ENCODE data around the gene PPP1R3F.
A peak's percentile ranks its signal among the peaks of the same experiment; 100 is the strongest.

PPP1R3F gene

DNA sequence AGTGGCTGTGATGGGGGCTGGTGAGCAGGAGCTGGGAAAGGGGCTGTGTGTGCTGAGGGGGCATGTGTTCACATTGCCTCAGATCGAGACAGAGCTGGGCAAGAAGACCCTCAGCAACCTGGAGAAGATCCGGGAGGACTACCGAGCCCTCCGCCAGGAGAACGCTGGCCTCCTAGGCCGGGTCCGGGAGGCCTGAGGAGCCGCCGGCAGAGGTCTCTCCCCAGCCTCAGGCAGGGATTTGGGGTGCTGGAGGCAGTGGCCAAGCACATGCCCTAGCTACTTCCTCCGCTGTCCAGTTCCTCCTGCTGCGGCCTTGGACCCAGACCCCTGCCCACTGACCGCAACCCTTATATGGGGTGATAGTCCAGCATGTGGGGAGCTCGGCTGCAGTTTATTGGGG lies 19.5 kb upstream of the PPP1R3F start:
- no peak for DNase-seq

DNA sequence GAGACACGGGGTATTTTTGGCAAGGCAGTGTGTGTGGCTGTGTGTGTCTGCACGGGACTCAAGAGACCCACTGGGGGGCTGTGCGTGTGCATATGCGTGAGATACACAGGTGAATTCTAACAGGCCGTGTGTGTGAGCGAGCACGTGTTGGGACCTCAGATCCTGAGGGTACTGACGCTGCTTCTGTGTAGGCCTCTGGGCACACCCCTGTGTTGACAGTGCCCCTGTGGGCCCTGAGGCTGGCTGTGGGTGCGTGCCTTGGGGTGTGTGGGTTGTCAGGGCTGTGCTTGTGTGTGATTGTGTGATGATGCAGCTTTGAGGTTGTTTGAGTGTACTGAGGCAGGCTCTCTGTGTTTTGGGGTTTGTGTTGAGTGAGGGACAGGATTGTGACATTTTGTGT lies 19.0 kb upstream of the PPP1R3F start:
- no peak for DNase-seq

DNA sequence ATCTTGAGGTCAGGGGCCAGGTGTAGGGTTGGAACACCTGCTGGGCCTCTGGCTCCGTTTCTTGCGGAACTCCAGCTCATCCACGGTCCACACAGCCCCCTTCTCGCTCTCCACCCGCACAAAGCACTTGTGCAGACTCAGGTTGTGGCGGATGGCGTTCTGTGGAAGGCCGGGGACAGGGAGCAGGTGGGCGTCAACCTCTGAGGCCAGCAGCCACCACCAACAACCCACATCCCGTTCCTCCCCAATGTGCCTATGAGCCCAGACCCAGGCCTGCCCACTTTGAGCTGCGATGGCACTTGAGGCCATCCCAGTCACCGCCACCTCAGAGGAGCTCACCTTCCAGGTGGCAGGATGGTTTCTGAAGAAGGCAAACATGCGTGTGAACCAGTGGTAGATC lies 18.3 kb upstream of the PPP1R3F start:
- DNase-seq = no peak

DNA sequence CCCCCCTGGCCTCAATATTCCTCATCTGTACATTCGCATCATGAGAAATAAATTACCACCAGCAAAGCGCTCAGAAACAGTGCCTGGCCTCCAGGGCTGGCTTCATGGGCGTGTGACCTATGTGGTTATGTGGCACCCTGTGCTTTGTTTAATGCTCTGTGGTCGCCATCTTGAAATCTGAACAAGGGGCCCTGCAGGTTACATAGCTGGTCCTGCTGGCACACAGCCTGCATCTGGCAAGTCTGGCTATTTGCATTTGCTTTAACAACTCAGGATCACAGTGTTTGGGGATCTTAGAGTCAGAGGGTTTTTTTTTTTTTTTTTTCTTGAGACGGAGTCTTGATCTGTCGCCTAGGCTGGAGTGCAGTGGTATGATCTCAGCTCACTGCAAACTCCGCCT lies 15.0 kb upstream of the PPP1R3F start:
- no peak for DNase-seq

DNA sequence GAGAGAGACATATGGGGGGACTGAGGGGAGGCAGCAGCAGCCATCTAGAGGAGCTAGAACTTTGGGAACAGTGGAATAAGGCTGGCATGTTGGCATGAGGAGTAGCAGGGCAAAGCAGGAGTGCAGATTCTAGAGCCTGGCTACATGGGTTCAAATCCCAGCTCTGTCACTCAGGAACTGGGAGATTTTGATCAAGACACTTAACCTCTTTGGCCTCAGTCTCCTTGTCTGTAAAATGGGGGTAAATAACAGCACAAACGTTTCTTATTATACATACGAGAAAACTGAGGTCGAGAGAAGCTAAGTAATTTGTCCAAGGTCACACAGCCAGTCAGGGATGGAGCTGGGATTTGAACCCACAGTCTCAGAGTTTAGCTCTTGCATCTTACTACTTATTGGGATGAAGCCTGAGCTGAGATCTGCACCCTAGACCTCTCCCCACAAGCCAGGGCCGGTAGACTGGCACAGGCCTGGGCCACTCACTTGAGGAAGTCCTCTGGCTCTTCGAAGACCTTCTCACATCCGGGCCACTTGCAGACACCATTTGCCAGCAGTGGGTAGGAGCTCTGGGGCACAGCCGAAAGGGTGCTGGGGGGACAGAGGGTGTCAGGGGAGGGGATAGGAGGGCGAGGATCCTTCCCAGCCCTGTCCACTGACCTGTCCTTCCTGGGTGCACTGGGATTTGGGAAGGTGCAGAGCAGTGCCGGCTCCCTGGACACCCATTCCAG lies 13.2 kb upstream of the PPP1R3F start:
- no peak for DNase-seq

DNA sequence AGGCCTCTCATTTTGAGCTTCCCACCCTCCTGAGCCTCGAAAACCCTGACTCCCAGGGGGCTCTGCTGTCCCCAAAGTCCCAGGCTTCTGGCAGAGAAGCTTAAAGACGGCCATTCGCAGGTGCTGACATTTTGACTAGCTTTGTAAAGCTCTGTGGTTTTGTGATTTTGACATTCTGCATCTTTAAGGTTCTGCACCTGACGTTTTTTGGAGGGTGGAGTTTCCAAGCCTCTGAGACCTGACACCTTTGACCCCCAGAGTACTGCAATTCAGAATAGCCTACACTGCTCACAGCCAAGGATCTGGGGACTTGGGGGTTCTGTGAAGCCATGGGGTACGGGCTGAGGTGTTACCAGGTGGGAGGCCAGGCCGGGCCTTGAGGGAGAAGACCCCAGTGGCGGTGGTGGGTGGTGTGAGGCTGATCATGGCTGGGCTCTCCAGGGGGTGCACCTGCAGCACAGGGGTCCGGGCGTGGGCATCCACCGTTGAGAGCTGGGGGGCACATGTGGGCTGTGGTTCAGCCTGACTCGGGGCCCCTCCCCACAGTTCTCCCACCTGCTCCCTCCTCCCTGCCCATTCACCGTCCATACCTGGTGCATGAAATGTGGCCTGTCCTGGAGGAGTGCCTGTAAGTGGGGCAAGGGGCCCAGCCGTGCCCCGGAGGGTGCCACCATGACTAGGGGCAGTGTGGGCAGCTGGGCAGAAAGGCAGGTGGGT lies 12.4 kb upstream of the PPP1R3F start:
- no peak for DNase-seq

DNA sequence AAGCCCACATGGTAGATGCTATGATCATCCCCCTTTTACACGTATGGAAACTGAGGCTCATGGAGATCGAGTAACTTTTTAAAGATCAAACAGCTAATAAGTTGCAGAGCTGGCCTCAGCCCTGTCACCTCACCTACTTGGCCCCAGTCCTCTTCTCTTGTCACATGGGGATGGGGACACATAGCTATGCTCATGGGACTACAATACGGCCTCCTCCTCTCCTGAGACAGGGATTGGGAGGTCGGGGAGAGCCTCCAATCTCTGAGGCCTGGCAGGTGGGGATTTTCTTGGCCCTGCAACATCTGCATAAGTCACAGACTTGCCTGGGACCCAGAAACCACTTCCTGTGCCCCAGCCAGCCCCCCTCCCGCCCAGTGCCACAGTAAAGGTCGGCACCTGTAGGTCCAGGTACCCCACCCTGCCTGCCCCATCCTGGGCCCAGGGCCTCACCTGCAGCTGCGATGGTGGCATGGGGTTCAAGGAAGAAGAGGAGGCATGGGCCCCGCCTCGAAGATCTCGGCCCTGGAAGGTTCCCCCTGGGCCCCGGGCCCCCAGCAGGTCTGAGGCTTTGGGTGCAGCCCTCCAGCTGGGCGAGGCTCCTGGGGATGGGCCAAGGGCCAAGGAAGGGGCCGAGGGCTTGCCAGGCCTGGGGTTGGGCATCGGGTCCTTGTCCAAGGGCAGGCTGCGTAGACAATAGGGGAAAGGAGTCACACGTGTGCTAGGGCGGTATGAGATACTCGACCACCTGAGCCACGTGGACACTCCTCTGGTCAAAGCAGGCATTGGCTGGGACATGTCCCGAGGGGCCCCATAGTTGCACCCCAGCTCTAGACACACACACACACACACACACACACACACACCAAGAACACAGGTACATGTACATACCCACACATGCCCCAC lies 11.5 kb upstream of the PPP1R3F start:
- DNase-seq = no peak

DNA sequence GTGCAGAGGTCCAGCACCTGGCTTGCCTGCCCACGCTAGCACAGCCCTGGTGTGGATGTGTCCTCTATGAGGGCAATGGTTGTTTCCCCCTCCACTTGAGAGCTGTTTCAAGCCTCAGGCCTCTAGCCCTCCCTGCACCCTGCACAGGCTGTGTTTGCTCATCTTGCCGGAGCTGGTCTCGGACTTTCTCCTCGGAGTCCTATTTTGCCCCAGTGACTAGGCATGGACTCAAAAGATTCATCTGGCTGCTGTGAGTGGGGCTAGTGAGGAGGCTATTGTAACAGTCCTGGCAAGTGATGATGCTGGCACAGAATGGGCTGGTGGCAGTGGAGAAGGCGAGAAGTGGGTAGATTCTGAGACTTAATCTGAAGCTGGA lies 10.9 kb upstream of the PPP1R3F start:
- no peak for DNase-seq

DNA sequence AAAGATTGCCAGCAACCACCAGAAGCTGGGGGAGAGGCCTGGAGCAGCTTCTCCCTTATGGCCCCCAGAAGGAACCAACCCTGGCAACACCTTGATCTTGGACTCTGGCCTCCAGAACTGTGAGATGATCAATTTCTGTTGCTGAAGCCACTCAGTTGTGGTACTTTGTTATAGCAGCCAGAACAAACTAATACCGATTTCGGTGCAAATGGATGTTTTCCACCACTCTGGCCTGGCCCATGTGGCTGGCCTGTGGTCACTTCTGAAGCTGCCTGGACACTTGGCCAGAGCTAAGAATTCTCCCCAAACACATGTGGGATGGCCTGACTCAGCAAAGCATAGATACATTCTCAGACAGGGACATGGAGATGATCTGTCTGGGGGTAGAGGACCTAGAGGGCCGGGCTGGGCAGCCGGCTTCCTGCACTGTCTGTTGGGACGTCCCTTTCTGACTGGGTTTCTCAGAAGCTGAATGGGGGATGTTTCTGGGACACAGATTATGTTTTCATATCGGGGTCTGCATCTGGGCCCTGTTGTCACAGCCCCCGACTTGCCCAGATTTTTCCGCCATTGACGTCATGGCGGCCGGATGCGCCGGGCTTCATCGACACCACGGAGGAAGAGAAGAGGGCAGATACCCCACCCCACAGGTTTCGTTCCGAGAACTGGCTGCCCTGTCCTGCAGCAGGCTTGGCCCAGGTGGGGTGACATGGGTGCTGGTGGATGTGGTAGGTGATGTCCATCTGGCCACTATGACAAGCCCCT lies 9.2 kb upstream of the PPP1R3F start:
- no peak for DNase-seq

DNA sequence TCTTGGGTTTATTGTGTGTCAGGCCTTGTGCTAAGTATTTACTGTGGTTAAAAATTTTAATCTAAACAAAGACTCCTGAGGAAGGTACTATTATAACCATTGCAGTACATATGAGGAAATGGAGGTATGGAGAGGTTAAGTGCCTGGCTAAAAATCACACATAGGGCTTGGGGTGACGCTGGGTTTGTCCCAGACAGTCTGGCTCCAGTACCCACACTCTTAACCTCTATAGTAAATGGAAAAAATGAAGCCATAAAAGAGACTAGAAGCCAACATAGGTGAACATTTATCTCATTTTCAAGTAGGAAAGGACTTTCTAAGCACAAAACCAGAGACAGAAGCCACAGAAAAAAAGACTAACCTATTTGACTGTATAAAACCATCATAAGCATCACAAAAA lies 7.0 kb upstream of the PPP1R3F start:
- no peak for DNase-seq

DNA sequence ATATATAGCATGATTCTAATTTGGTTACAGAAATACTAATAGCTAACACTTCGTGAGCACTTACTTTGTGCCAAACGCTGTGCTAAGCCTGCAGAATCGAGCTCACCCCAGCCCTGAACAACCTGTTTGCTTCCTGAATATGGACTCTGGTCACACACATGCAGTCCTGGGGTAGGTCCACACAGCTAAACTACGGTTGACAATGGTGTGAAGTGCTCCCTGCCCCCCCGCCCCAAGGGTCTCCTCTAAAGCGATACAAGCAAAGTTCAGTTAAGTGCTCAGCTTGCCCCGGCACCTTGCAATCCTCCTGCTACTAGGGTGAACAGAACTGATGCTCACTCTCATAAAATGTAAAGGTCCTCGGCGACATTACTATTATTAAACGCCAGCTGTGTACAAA lies 6.0 kb upstream of the PPP1R3F start:
- DNase-seq = no peak

DNA sequence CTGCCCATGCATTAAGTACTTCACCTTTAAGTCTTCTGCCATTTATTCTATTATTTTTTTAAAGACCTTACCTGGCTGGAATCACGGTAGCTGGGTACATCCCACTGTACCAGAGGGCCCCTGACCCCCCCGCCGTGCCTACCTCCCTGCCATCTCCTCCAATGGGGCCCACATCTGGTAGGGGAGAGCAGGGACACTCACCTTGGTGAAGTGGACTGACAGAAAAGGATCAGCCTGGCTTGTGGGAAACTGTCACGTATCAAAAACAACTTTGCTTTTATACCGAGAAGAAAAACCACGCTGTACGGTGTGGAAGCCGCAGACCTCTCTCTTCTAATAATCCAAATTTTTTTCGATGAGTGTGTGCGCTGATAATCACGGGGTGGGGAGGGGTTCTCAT lies 5.1 kb upstream of the PPP1R3F start, which contains the start of gene FOXP3:
FOXP3 (minus strand) TSS at position 251 of the 400 bp plus-strand sequence. CDS start 6,205 bp downstream, outside the sequence.
- DNase-seq = no peak

DNA sequence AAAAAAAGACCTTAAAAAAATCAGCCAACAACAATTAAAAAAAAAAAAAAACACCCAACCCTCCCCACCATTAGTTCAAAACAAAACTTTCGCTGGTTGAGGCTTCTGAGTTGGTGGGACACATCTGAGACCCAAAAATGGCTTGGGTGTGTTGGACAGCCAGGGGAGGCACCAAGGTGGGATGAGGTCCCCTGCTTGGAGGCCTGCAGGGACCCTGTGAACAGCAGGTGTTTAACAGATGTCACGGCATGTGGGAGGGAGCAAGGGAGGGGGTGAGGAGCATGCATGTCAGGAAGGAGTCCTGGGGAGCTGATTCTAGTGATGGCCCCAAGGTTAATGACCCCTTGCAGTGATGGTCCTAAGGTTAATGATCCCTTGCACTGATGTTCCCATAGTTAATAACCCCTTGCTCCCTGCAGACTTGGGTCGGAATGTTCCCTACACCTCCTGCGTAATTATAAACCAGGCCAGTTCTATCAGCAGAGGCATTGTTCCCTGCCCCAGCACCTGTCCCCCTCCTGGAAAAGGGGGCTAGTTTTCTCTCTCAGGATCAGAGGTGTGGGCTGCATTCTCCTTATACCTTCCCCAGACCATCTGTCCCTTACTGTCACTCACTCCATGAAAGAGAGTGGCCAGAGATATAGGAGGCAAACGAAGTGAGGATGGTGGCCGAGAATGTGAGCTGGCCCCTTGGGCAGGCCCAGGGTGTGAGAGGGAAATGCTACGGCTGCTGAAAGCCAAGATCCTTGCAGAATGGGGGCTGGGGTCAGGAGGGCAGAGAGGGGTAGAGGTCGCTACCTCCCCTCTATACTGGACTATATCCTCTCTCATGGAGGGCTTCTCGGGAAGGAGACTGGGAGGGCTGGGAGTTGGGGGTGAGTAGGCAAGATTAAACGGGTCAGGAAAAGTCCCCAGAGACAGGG lies 2.8 kb upstream of the PPP1R3F start:
- no peak for DNase-seq

DNA sequence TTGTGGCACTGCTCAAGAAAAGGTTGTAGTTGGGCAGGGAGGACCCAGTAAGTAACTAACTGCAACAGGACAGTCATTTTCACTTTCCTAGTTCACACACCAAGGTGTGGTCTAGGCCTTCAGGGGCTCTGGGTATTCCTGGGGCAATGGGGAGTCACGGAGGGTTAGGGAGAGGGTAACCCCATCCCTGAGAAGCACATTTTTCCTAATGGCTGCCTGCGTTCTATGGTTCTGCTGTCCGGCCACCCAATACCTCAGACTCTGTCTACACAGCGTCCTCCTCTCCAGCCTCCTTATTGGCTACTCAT lies 937 bp upstream of the PPP1R3F start:
- DNase-seq = no peak

DNA sequence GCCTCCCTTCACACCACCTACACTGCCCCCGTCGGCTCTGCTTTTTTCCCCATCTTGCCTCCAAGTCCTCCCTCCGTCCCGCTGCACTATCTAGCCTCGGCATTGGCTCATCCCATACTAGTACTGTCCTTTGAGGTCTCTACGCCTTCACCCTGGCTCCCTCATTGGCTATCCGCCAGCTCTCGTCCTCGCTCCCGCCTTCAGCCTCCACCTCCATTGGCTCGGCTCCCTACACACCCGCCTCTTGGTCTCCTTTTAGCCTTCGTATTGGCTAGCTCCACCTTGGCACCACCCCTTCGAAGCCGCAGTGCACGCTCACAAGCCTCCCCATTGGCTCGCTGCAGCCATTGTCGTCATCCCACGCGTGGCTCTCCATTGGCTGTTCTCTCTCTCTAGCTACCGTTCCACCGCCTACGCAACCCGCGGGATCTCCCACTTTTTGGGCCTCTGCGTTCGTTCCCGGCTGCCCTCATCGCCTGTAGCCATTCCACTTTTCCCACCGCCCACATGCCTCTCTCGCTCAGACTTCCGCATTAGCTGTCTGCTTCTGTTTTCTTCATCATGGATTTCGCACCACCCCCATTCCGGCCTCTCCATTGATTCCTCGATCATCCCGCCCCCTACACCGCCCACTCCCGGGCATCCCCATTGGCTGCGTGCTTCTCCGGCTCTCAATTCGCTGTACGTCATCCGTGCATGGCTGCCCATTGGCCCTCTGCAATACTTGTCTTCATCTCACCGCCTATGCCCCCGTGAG lies 405 bp upstream of the PPP1R3F start:
- peak; percentile 68 to 96 for DNase-seq

DNA sequence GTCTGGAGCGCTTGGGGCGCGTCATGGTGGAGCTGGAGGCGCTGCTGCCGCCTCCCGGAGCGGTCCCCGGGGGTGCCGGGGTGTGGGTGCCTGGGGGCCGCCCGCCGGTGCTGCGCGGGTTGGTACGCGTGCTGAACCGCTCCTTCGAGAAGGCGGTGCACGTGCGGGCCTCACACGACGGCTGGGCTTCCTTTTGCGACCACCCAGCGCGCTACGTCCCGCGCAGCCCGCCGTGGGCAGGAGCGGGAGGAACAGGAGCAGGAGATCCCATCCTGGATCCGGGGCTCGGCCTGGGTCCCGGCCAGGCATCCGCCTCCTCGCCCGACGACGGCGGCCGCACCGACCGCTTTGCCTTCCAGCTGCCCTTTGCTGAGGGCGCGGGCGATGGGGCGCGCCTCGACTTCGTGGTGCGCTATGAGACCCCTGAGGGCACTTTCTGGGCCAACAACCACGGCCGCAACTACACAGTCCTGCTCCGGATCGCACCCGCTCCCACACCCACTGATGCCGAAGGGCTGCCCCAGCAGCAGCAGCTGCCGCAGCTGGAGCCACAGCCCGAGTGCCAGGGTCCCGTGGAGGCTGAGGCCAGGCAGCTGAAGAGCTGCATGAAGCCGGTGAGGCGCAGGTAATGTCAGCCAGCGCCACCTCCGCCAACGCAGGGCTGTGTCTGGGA lies 792 bp downstream of the PPP1R3F start:
- no peak for DNase-seq

DNA sequence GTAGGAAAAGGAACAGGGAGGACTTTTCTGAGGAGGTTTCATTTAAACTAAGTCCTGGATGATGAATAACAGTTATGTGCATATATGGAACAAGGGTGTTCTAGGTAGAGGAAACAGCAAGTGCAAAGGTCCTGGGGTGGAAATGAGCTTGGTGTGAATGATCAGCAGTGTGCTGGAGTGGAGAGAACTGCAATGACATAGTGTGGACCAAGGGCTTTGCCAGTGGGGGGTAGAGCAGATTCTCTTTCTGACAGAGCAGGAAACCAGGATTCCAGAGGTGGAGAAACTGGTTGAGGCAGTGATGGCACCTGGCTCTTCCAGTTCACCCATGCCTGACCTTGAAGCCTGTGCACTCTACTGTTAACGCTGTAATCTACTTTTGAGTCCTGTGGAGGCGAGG lies 1.7 kb downstream of the PPP1R3F start:
- no peak for DNase-seq

DNA sequence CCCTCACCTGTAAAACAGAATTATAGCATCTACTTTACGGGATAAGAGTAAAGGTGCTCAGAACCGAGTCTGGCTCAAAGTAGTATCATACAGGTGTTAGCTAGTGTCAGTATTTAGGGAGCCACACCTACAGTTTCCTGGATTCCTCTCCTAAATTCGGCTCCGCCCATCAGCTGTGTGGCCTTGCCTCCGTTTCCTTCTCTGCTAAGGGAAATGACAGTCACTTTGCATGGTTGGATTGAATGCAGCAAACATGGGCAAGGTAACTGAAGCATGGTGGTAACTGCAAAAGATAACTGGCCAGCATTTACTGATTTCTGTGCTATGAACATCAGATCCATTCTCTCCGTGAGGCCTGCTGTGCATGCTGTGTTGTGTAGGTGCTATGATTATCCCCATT lies 2.8 kb downstream of the PPP1R3F start:
- no peak for DNase-seq

DNA sequence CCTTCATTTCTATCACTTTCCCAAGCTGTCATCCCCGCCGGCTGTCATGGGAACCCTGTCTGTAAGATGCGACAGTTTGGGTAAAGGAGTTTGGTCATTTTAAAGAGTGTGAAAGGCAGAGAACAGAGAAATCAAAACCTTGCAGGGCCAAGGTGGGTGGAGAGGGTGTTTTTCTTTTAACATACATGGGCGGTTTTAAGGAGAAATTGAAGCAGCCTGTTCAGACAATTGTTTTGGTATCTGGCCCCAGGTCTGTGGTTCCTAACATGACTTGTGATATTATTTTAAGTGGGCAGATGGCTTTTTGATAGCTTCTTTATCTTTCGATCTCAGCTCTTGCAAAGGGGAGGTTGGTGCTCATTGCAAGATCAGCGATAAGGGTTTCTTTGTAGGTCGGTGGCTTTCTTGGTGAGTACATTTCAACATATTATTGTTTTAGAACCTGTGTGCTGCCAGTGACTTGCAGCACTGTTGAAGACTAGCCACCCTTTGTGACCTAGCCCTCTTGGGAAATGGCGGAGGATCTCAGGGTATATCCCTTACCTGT lies 3.7 kb downstream of the PPP1R3F start:
- no peak for DNase-seq

DNA sequence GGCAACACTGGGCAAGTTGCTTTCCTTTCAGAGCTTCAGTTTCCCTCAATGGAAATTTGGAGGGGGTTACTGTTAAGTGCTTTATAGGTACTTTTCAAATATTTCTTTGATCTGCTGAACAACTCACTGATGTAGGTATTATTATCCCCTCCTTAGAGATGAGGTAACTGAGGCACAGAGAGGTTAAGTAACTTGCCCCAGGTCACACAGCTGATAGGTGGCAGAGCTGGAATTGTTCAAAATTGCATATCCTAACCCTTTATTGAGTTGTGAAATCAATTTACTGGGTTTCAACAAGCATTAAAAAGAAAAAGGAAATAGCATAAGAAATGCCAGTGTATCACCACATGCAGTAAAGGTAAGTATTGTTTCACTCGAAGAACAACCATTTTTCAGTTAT lies 6.6 kb downstream of the PPP1R3F start:
- DNase-seq = no peak

Measured in bone marrow (tissue), 2 donors.